ENCODE data around the gene DAP. TPM values are rescaled to one million over a fixed set of nuclear protein-coding genes. Genes with fewer than 3 reads are reported as not detected.
A peak's percentile ranks its signal among the peaks of the same experiment; 100 is the strongest.

DAP gene
- total RNA-seq, 1 experiment from 2014 or later, result 114 TPM

DNA sequence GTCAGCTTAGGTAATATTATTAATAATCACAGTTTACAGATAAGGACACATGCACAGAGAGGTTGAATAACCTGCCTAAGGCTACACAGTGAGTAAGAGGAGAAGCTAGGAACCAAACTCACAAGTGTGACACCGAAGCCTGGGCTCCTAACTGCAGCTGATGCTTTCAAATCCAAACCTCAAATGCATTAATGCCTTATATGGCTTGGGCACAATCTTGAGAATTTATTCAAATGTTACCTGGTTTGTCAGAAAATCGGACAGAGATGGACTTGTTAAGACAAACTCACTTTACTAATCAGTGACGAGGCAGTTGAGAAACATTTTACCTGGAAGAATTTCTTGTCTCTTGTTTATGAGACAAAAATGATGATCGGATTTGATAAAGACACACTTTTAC lies 54.7 kb downstream of the DAP start:
- CTCF ChIA-PET, result interaction anchor here (0.8 to 1.0 kb wide), 2 partner anchors 11 to 161 kb away, joined by 3 read pairs; no protein-coding TSS in a partner anchor

DNA sequence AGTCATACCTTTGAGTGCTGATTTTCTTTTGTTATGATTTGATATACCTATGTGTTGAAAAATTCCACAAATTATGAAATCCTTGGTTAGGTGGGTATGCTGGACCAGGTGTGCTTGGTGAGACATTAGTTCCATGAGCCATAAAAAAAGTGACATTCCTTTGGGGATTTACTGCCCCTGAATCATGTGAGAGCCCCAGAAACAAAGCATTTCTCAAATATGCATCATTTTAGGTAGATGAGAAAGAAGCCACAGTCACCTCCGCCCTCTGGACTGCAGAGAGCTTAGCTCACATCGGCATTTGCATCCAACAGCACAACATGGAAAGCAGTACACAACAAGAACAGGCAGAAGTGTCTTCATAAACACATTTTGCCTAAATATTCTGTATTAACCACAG lies 55.3 kb downstream of the DAP start:
- POLR2A ChIA-PET, result no interaction called here
- Mint-ChIP-seq H3K36me3 (ENCODE audit: insufficient read depth, unreplicated experiment) (no peaks in the 10 kb centered on the region), H3K4me3 (ENCODE audit: unreplicated experiment) (no peak overlapping the region), H3K27me3 (ENCODE audit: insufficient read depth, unreplicated experiment) (no peaks in the 10 kb centered on the region), H3K4me1 (ENCODE audit: insufficient read depth, unreplicated experiment) (peaks cover 45% of the 10 kb centered on the region), H3K27ac (ENCODE audit: low read depth, unreplicated experiment) (no peak overlapping the region), H3K9me3 (ENCODE audit: unreplicated experiment) (no peaks in the 10 kb centered on the region)
- no peak for DNase-seq (ENCODE audit: unreplicated experiment)
- TF ChIP-seq, protein P1, sequence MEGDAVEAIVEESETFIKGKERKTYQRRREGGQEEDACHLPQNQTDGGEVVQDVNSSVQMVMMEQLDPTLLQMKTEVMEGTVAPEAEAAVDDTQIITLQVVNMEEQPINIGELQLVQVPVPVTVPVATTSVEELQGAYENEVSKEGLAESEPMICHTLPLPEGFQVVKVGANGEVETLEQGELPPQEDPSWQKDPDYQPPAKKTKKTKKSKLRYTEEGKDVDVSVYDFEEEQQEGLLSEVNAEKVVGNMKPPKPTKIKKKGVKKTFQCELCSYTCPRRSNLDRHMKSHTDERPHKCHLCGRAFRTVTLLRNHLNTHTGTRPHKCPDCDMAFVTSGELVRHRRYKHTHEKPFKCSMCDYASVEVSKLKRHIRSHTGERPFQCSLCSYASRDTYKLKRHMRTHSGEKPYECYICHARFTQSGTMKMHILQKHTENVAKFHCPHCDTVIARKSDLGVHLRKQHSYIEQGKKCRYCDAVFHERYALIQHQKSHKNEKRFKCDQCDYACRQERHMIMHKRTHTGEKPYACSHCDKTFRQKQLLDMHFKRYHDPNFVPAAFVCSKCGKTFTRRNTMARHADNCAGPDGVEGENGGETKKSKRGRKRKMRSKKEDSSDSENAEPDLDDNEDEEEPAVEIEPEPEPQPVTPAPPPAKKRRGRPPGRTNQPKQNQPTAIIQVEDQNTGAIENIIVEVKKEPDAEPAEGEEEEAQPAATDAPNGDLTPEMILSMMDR (IDR thresholded peaks at IDR 0.05; ENCODE audit: unreplicated experiment), result no peak
- BruUV-seq (replicated peaks), result no TSS peak
- intact Hi-C loops (cut with micrococcal nuclease), result no loop called here
- CTCF ChIA-PET, result interaction anchor here (0.8 to 1.0 kb wide), 2 partner anchors 10 to 161 kb away, joined by 3 read pairs; no protein-coding TSS in a partner anchor

More for the DNA sequence above, 54.7 kb downstream of the DAP start:
- Mint-ChIP-seq H3K27me3 (ENCODE audit: insufficient read depth, unreplicated experiment) (no peaks in the 10 kb centered on the region), H3K9me3 (ENCODE audit: unreplicated experiment) (no peaks in the 10 kb centered on the region), H3K4me3 (ENCODE audit: unreplicated experiment) (no peak overlapping the region), H3K27ac (ENCODE audit: low read depth, unreplicated experiment) (no peak overlapping the region), H3K36me3 (ENCODE audit: insufficient read depth, unreplicated experiment) (no peaks in the 10 kb centered on the region), H3K4me1 (ENCODE audit: insufficient read depth, unreplicated experiment) (peaks cover 45% of the 10 kb centered on the region)
- DNase-seq (ENCODE audit: unreplicated experiment), result no peak
- intact Hi-C loops (cut with micrococcal nuclease), result no loop called here
- BruUV-seq (replicated peaks), result no TSS peak
- POLR2A ChIA-PET, result no interaction called here
- TF ChIP-seq, protein P1 (IDR thresholded peaks at IDR 0.05; ENCODE audit: unreplicated experiment), result no peak

DNA sequence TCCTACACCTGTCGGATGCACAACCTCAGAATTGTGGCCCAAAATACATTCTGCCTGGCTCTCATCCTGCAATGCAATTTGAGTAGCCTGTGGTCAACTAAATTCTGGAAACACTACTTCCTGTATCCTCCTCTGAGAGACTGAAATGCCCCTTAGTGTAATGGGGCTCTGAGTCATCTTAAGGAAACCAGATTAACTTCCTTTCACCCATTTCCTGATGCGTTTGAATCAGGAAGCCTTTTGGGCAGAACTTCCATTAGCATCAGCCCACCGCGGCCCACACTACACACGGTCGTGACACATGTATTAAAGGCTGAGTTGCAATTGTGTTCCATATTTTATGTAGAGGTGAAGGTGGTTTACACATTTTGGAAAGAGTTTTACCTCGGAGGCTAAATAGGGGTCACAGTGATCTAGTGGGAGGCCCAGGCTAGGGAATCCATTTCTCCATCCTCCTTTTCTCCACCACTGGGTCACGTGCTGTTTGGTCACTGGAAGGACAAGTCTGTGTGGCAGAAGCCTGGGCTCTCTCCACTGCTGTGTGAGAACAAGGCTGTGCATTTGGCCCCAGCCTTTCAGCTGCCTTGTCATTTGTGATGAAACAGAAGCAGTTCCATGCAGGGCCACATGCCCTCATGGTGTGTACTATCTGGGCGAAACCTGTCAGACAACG lies 55.9 kb downstream of the DAP start:
- Mint-ChIP-seq H3K9me3 (ENCODE audit: unreplicated experiment) (no peaks in the 10 kb centered on the region), H3K4me3 (ENCODE audit: unreplicated experiment) (no peak overlapping the region), H3K27me3 (ENCODE audit: insufficient read depth, unreplicated experiment) (no peaks in the 10 kb centered on the region), H3K4me1 (ENCODE audit: insufficient read depth, unreplicated experiment) (peaks cover 45% of the 10 kb centered on the region), H3K36me3 (ENCODE audit: insufficient read depth, unreplicated experiment) (no peaks in the 10 kb centered on the region), H3K27ac (ENCODE audit: low read depth, unreplicated experiment) (peak overlapping the region; percentile 24)
- ChIA-PET CTCF (interaction anchor here (1.6 kb wide), 1 partner anchor 10 kb away, joined by 6 read pairs; no protein-coding TSS in a partner anchor), POLR2A (interaction anchor here (0.6 kb wide), 1 partner anchor 291 kb away, joined by 3 read pairs; no protein-coding TSS in a partner anchor)
- TF ChIP-seq, protein P1 (IDR thresholded peaks at IDR 0.05; ENCODE audit: unreplicated experiment), result no peak
- no TSS peak for BruUV-seq (replicated peaks)
- intact Hi-C loops (cut with micrococcal nuclease), result no loop called here
- peak; percentile 61 for DNase-seq (ENCODE audit: unreplicated experiment)

DNA sequence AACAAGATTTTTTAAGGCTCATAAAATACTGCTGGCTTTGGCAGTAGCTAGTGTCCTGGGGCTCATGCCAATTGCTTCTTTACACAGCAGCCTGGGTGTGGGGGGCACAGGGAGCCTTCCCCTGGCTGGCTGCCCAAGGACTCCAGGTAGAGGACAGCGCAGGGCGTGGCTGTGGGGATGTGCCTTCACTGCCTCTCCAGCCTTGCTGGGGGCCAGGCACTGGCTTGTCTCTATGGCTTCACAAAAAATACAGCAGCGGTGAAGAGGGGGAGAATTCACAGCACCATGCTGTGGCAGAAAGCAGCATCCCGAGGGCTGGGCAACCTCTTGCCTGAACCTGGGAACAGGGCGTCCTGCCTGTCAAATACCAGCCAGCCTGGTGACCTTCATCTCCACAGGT lies 57.4 kb downstream of the DAP start:
- peaks cover 45% of the 10 kb centered on the region for H3K4me1 Mint-ChIP-seq (ENCODE audit: insufficient read depth, unreplicated experiment)
- TF ChIP-seq, protein P1 (IDR thresholded peaks at IDR 0.05; ENCODE audit: unreplicated experiment), result no peak
- no peak overlapping the region for H3K4me3 Mint-ChIP-seq (ENCODE audit: unreplicated experiment)
- no TSS peak for BruUV-seq (replicated peaks)
- H3K27me3 Mint-ChIP-seq (ENCODE audit: insufficient read depth, unreplicated experiment), result no peaks in the 10 kb centered on the region
- POLR2A ChIA-PET, result interaction anchor here (0.6 to 1.9 kb wide), 2 partner anchors 22 to 1001 kb away, joined by 3 to 7 read pairs; no protein-coding TSS in a partner anchor
- peak; percentile 34 for DNase-seq (ENCODE audit: unreplicated experiment)
- intact Hi-C loops (cut with micrococcal nuclease), result no loop called here
- peak overlapping the region; percentile 68 for H3K27ac Mint-ChIP-seq (ENCODE audit: low read depth, unreplicated experiment)
- CTCF ChIA-PET, result interaction anchor here (0.6 to 2.0 kb wide), 5 partner anchors 8 to 1913 kb away, joined by 3 to 8 read pairs (median 5); no protein-coding TSS in a partner anchor
- no peaks in the 10 kb centered on the region for H3K36me3 Mint-ChIP-seq (ENCODE audit: insufficient read depth, unreplicated experiment)
- H3K9me3 Mint-ChIP-seq (ENCODE audit: unreplicated experiment), result no peaks in the 10 kb centered on the region
